A549 (cell line): ENCODE measurements around the gene TCAF1. TPM values are rescaled to one million over a fixed set of nuclear protein-coding genes. Genes with fewer than 3 reads are reported as not detected.
A peak's percentile ranks its signal among the peaks of the same experiment; 100 is the strongest.

Source experiments
- ATAC-seq, 2 experiments: fragments of 200-7000 bp in 1 of 2; fragments of >200 bp in 1 of 2; cut with Nextera tagmentation in 1 of 2; cut with Tn5 transposase in 1 of 2; 3 replicates each; pipeline versions ENCODE4 v1.8.0 to v1.9.1; 2018 to 2020; ENCODE audit warnings: mild to moderate bottlenecking in 1 of 2, moderate library complexity in 1 of 2
- CTCF ChIA-PET: fragments of 300-600 bp; sonication (Branson Sonifier 250); formaldehyde crosslinking; extraction: SDS; loops from one replicate; lab custom pipeline; 2021; ENCODE audit warnings: antibody characterized with exemption, inconsistent platforms; lab: Yijun Ruan, JAX
- POLR2A ChIA-PET: fragments of 350-600 bp; formaldehyde crosslinking; extraction: SDS; loops from one replicate; lab custom pipeline; 2021; ENCODE audit warnings: antibody characterized with exemption, inconsistent platforms; lab: Yijun Ruan, JAX
- DNase-seq, 2 experiments: peaks; one replicate each; pipeline versions ENCODE4 v3.0.0 to v3.0.0-alpha.2; 2011 to 2016; ENCODE audit warnings: low read depth in 1 of 2, low spot score in 1 of 2
- FAIRE-seq: peaks from 2 replicates; lab custom pipeline; 2011; peaks lifted over from hg19 to GRCh38; lab: Jason Lieb, UNC
- H3K27ac ChIP-seq, 2 experiments: fragments of >200 bp; sonication (Bioruptor Twin); formaldehyde crosslinking; 3 replicates each; pipeline ENCODE4 v1.5.1; 2016 to 2017
- H3K4me1 ChIP-seq: fragments of >200 bp; sonication (Bioruptor Twin); formaldehyde crosslinking; 3 replicates; pipeline ENCODE4 v1.6.1; 2016
- H3K4me2 ChIP-seq: fragments of >200 bp; sonication (Bioruptor Twin); formaldehyde crosslinking; 3 replicates; pipeline ENCODE4 v1.6.1; 2016
- H3K4me3 ChIP-seq: fragments of >200 bp; sonication (Bioruptor Twin); formaldehyde crosslinking; 3 replicates; pipeline ENCODE4 v1.5.1; 2016
- H3K9me3 ChIP-seq: fragments of >200 bp; sonication (Bioruptor Twin); formaldehyde crosslinking; 3 replicates; pipeline ENCODE4 v1.6.1; 2016
- CBX2 ChIP-seq: fragments of 200-600 bp; sonication (generic); IDR thresholded peaks from 2 replicates; pipeline ENCODE4 v1.6.1; 2016; ENCODE audit warnings: low read depth, mild to moderate bottlenecking, borderline replicate concordance
- CHD2 ChIP-seq: fragments of 150-350 bp; IDR thresholded peaks from 2 replicates; pipeline ENCODE4 v1.6.1; 2014; ENCODE audit warnings: low read length; ENCODE audit not compliant: partially characterized antibody
- CHD4 ChIP-seq: fragments of 200-600 bp; sonication (generic); IDR thresholded peaks from 2 replicates; pipeline ENCODE4 v1.6.1; 2016; ENCODE audit warnings: antibody characterized with exemption, mild to moderate bottlenecking, borderline replicate concordance
- FOSL2 ChIP-seq, 2 experiments: fragments of 450-650 bp in 1 of 2; fragments of >200 bp in 1 of 2; sonication (Bioruptor Twin) in 1 of 2; formaldehyde crosslinking; IDR thresholded peaks; 2 replicates each; pipeline versions ENCODE4 v1.5.0 to v1.6.1; 2016 to 2020; ENCODE audit warnings: mild to moderate bottlenecking in 1 of 2, moderate library complexity in 1 of 2
- HDAC2 ChIP-seq: fragments of 200-600 bp; sonication (generic); IDR thresholded peaks from 2 replicates; pipeline ENCODE4 v1.6.1; 2016
- HOXB13 ChIP-seq: fragments of 250-450 bp; sonication (Bioruptor Pico); IDR thresholded peaks from 2 replicates; pipeline ENCODE4 v1.5.0; 2020; ENCODE audit warnings: low read depth, mild to moderate bottlenecking, moderate library complexity
- KDM1A ChIP-seq: fragments of 200-600 bp; sonication (generic); IDR thresholded peaks from 2 replicates; pipeline ENCODE4 v1.6.1; 2016; ENCODE audit warnings: low read depth, mild to moderate bottlenecking
- KDM5A ChIP-seq: fragments of 200-600 bp; sonication (generic); IDR thresholded peaks from 2 replicates; pipeline ENCODE4 v1.6.1; 2016; ENCODE audit warnings: antibody characterized with exemption, mild to moderate bottlenecking
- MAFK ChIP-seq: fragments of 450-650 bp; IDR thresholded peaks from 2 replicates; pipeline ENCODE4 v1.6.1; 2014; ENCODE audit not compliant: partially characterized antibody
- MAZ ChIP-seq: fragments of 150-350 bp; IDR thresholded peaks from 2 replicates; pipeline ENCODE4 v1.6.1; 2014; ENCODE audit warnings: antibody characterized with exemption, low read depth, low read length, borderline replicate concordance
- NFE2L2 ChIP-seq: fragments of 150-350 bp; conservative IDR thresholded peaks from 2 replicates; pipeline ENCODE4 v1.6.1; 2014; ENCODE audit warnings: low read length
- NR3C1 ChIP-seq: fragments of >200 bp; sonication (Bioruptor Twin); formaldehyde crosslinking; IDR thresholded peaks from 3 replicates; pipeline ENCODE4 v1.6.1; 2017
- POLR2AphosphoS2 ChIP-seq: conservative IDR thresholded peaks from 2 replicates; pipeline ENCODE4 v1.6.1; 2012; ENCODE audit warnings: low read length, improper control_type of control experiment, inconsistent platforms
- RNF2 ChIP-seq: fragments of 200-600 bp; sonication (generic); IDR thresholded peaks from 2 replicates; pipeline ENCODE4 v1.6.1; 2016; ENCODE audit warnings: low read depth, mild to moderate bottlenecking, antibody characterized with exemption, moderate library complexity, borderline replicate concordance
- SREBF2 ChIP-seq: fragments of 450-650 bp; IDR thresholded peaks from 2 replicates; pipeline ENCODE4 v1.6.1; 2014; ENCODE audit warnings: mild to moderate bottlenecking, moderate library complexity
- TFCP2L1 ChIP-seq: fragments of 250-450 bp; sonication (Bioruptor Pico); IDR thresholded peaks from 2 replicates; pipeline ENCODE4 v1.5.0; 2021; ENCODE audit warnings: mild to moderate bottlenecking
- ZC3H11A ChIP-seq: fragments of 450-650 bp; IDR thresholded peaks from 2 replicates; pipeline ENCODE4 v1.6.1; 2014; ENCODE audit warnings: antibody characterized with exemption, mild to moderate bottlenecking
- ZFP36 ChIP-seq: fragments of 450-650 bp; IDR thresholded peaks from 2 replicates; pipeline ENCODE4 v1.6.1; 2014; ENCODE audit warnings: borderline replicate concordance; ENCODE audit not compliant: partially characterized antibody
- ZNF302 ChIP-seq: fragments of 250-450 bp; sonication (Bioruptor Pico); IDR thresholded peaks from 2 replicates; pipeline ENCODE4 v1.9.0; 2021; ENCODE audit warnings: inconsistent platforms, mild to moderate bottlenecking, moderate library complexity
- WGBS: methylation state at CpG from one replicate; pipeline ENCODE4 v1.1.6; 2017; ENCODE audit errors: missing lambda C conversion rate; 5-methylcytosine and 5-hydroxymethylcytosine counted together
- polyA plus RNA-seq, 4 experiments: library from polyadenylated mRNA; depleted of rRNA in 3 of 4; stranded (reverse); fragments of >200 nt; fragmentation: RNase III in 1 of 4; extraction: RNeasy Plus Mini Kit Qiagen cat#74134 plus additional on column Dnase treatment in 1 of 4; gene quantifications; 2 replicates in 3 of 4; 3 replicates in 1 of 4; pipeline ENCODE4 v1.2.3, GENCODE V29; 2011 to 2017
- TF ChIP-seq, protein P1 (sequence below): IDR thresholded peaks from 2 replicates; pipeline ENCODE4 v1.6.1; 2012; ENCODE audit warnings: low read depth, borderline replicate concordance
- TF ChIP-seq, protein P2 (sequence below): fragments of >200 bp; sonication (Bioruptor Twin); formaldehyde crosslinking; IDR thresholded peaks from 2 replicates; pipeline ENCODE4 v1.6.1; 2016

Gene TCAF1
- polyA plus RNA-seq, 2 of the 4 experiments (the other 2 are of a cell fraction) = 26.4 to 32.7 TPM

DNA sequence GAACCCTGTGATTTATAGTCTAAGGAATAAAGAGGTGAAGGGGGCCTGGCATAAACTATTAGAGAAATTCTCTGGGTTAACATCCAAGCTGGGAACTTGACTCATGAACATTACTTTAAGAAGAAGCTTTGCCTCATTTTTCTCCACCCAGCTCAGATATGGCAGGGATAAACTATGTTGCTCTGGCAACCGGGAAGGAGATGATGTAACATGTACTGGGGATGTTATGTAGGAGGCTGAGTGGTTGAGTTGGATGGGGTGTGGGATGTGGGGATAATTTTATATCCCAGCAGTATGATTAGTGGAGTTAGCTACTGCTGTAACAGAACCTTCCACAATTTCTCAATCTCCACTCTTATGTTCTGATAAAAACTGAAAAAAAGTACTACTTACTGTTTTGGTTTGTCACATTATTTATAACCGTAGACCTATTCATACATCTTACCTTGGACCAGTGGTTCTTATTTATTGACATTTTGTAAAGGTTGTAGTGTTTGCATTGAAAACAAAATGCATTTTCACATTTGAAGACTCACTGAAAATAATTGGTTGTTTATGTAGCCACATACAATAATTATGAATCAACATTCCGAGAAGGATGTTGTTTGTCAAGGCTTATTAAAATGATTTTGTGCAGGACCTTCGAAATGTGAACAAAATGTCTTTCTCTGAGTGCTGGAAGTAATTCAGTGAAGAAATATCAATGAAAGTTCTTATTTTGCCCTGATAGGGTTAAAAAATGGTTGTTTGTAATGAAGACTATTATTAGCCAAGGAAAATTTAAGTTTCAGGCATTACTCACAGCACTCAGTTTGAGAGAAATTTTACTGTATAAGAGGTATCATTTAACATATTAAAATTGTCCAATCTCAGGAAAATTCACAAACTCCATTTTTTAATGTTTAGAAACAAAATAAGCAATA, 34.4 kb upstream of the TCAF1 start:
- no peak for TF ChIP-seq KDM1A
- TF ChIP-seq NFE2L2 = no peak
- TF ChIP-seq CHD4 = no peak
- no peak for TF ChIP-seq NR3C1
- TF ChIP-seq HDAC2 = no peak
- TF ChIP-seq, protein P1, sequence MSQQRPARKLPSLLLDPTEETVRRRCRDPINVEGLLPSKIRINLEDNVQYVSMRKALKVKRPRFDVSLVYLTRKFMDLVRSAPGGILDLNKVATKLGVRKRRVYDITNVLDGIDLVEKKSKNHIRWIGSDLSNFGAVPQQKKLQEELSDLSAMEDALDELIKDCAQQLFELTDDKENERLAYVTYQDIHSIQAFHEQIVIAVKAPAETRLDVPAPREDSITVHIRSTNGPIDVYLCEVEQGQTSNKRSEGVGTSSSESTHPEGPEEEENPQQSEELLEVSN = no peak
- no peak for TF ChIP-seq ZNF302 (CRISPR knock-in tag)
- TF ChIP-seq MAZ = no peak
- H3K27ac ChIP-seq = no peak overlapping the region
- CTCF ChIA-PET = interaction anchor here (0.6 kb wide), 1 partner anchor 239 kb away, joined by 3 read pairs; no protein-coding TSS in a partner anchor
- 38% methylated on average over 4 of the region's 4 CpGs for WGBS
- H3K4me3 ChIP-seq = no peak overlapping the region
- POLR2A ChIA-PET = no interaction called here
- DNase-seq = no peak
- no peak for FAIRE-seq
- no peaks in the 10 kb centered on the region for H3K4me1 ChIP-seq
- no peak for ATAC-seq
- H3K9me3 ChIP-seq = no peaks in the 10 kb centered on the region
- no peak overlapping the region for H3K4me2 ChIP-seq

DNA sequence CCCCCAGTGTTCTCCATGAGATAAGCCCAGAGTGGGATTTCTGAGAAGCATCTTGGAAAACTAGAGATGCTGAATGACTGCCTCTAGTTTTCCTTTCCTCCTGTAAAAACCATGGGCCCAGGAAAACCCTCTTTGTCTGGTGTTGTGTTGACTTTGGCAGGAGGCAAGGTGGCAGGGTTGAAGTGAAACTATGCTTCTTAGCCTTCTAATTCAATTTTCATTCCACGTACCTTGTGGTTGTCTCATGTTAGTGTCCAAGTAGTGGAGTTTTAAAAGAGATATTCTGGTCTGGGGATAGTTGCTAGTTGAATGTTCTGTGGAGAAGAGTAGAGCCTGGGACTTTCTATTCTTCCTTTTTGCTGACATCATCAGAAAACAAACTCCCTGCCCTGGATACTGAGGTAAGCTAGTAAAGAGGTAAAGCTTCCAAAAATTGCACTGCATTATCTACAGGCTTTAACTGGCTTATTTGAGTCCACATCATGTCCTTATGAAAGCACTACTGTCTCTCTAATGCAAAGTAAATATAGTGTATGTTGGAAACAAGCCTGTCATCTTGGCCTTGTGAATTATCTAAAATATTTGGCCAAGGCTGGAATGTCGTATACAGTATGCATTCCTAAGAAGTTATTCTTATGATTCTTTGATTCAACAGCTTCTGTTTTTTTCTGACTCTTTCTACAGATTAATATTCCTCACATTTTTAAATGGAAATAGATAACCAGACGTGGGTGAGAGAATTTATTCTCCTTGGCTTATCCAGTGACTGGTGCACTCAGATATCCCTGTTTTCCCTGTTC, 32.8 kb upstream of the TCAF1 start, which contains the start of gene OR2F2:
OR2F2 (plus strand) TSS at position 708 of the 800 bp plus-strand sequence; CDS start at position 708, 0 bp downstream.
- ATAC-seq = no peak
- no peak for DNase-seq

DNA sequence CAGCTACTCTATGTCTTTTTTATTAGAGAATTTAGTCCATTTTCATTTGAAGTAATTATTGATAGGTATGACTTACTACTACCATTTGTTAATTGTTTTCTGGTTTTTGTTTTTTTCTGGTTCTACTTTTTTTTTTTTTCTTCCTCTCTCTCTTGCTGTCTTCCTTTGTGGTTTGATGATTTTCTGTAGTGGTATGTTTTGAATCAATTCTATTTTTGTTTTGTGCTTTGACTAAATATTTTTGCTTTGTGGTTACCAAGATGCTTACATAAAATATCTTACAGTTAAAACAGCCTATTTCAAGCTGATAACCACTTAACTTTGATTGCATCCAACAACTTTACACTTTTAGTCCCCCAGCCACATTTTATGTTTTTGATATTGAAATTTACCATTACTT, 29.8 kb upstream of the TCAF1 start:
- Histone ChIP-seq H3K4me1 (no peaks in the 10 kb centered on the region), H3K27ac (no peak overlapping the region), H3K4me3 (no peak overlapping the region), H3K4me2 (no peak overlapping the region), H3K9me3 (no peaks in the 10 kb centered on the region)
- no peak for ATAC-seq
- TF ChIP-seq RNF2 (no peak), KDM1A (no peak), MAFK (no peak), CHD2 (no peak), SREBF2 (no peak), CBX2 (no peak), KDM5A (no peak), FOSL2 (IDR thresholded peaks at IDR 0.05) (no peak), FOSL2 (CRISPR knock-in tag; IDR thresholded peaks at IDR 0.05) (no peak), NR3C1 (no peak), TFCP2L1 (CRISPR knock-in tag) (no peak), POLR2AphosphoS2 (no peak), ZC3H11A (no peak), CHD4 (no peak), ZFP36 (no peak), HOXB13 (no peak)
- TF ChIP-seq, protein P2, sequence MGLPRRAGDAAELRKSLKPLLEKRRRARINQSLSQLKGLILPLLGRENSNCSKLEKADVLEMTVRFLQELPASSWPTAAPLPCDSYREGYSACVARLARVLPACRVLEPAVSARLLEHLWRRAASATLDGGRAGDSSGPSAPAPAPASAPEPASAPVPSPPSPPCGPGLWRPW = no peak
- ChIA-PET CTCF (no interaction called here), POLR2A (no interaction called here)
- DNase-seq = no peak
- FAIRE-seq = no peak

More for the DNA sequence above, 32.8 kb upstream of the TCAF1 start, which contains the start of gene OR2F2:
- Histone ChIP-seq H3K9me3 (no peaks in the 10 kb centered on the region), H3K4me1 (no peaks in the 10 kb centered on the region), H3K4me2 (no peak within 1 kb of the TSS), H3K4me3 (no peak within 1 kb of the TSS), H3K27ac (no peak within 1 kb of the TSS)
- FAIRE-seq = no peak
- WGBS = 28% methylated on average over 3 of the region's 3 CpGs
- CTCF ChIA-PET = interaction anchor here (1.0 to 1.5 kb wide), 3 partner anchors 13 to 77 kb away, joined by 3 to 5 read pairs (median 3); partner anchors contain the start of gene TCAF1
- TF ChIP-seq CHD4 (no peak), MAFK (peak; percentile 98), HDAC2 (no peak)
- POLR2A ChIA-PET = no interaction called here
